Measurements from ENCODE around the gene GAB1.

- TF ChIP-seq CTCF (IDR thresholded peaks at IDR 0.05) (no peak), POLR2A (IDR thresholded peaks at IDR 0.05) (no peak), POLR2AphosphoS5 (IDR thresholded peaks at IDR 0.05; ENCODE audit: insufficient read depth in 1 of 2, low read depth in 1 of 2) (no peak)
Measured at GRCh38 chr4:143421609-143422008, 84.9 kb downstream of the GAB1 start.

All from vagina (tissue), 2 donors.